Type B pancreatic cell (in vitro differentiated cells): ENCODE measurements around the gene MGAT5. TPM values are rescaled to one million over a fixed set of nuclear protein-coding genes. Genes with fewer than 3 reads are reported as not detected.

Experiments used
- DNase-seq: peaks from one replicate; pipeline ENCODE4 v3.0.0; 2021; ENCODE audit warnings: mixed read lengths; ENCODE audit not compliant: unreplicated experiment; ENCODE audit errors: extremely low spot score
- H3K27ac Mint-ChIP-seq: 2 replicates; pipeline ENCODE4 v1.8.0; 2021; ENCODE audit warnings: mild to moderate bottlenecking, mixed read lengths
- H3K27me3 Mint-ChIP-seq: 2 replicates; pipeline ENCODE4 v1.8.0; 2021; ENCODE audit warnings: mixed read lengths
- H3K36me3 Mint-ChIP-seq: 2 replicates; pipeline ENCODE4 v1.8.0; 2021; ENCODE audit warnings: mixed read lengths
- H3K4me1 Mint-ChIP-seq: one replicate; pipeline ENCODE4 v1.8.0; 2021; ENCODE audit warnings: mixed read lengths; ENCODE audit not compliant: unreplicated experiment
- H3K4me3 Mint-ChIP-seq: 2 replicates; pipeline ENCODE4 v1.8.0; 2021; ENCODE audit warnings: mild to moderate bottlenecking, mixed read lengths
- H3K9me3 Mint-ChIP-seq: 2 replicates; pipeline ENCODE4 v1.8.0; 2021; ENCODE audit warnings: mixed read lengths
- total RNA-seq: library from RNA; stranded (reverse); gene quantifications from 2 replicates; pipeline ENCODE4 v1.2.1, GENCODE V29; 2021; ENCODE audit warnings: low replicate concordance
- TF ChIP-seq, protein P1 (sequence below): fragments of 200-600 bp; sonication (generic); conservative IDR thresholded peaks from 2 replicates; pipeline ENCODE4 v1.5.0; 2021; ENCODE audit warnings: antibody characterized with exemption, mild to moderate bottlenecking

MGAT5 gene
- total RNA-seq, 1 donor from 2014 or later: 37.2 TPM

GRCh38 chr2:134259571-134259970 is 5.7 kb downstream of the MGAT5 start:
- Mint-ChIP-seq H3K4me1 (peaks cover 16% of the 10 kb centered on the region), H3K27ac (no peak overlapping the region), H3K9me3 (no peaks in the 10 kb centered on the region), H3K36me3 (peaks cover 4% of the 10 kb centered on the region), H3K4me3 (no peak overlapping the region), H3K27me3 (no peaks in the 10 kb centered on the region)
- TF ChIP-seq, protein P1, sequence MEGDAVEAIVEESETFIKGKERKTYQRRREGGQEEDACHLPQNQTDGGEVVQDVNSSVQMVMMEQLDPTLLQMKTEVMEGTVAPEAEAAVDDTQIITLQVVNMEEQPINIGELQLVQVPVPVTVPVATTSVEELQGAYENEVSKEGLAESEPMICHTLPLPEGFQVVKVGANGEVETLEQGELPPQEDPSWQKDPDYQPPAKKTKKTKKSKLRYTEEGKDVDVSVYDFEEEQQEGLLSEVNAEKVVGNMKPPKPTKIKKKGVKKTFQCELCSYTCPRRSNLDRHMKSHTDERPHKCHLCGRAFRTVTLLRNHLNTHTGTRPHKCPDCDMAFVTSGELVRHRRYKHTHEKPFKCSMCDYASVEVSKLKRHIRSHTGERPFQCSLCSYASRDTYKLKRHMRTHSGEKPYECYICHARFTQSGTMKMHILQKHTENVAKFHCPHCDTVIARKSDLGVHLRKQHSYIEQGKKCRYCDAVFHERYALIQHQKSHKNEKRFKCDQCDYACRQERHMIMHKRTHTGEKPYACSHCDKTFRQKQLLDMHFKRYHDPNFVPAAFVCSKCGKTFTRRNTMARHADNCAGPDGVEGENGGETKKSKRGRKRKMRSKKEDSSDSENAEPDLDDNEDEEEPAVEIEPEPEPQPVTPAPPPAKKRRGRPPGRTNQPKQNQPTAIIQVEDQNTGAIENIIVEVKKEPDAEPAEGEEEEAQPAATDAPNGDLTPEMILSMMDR: no peak
- no peak for DNase-seq

- H3K9me3 Mint-ChIP-seq: no peaks in the 10 kb centered on the region
- H3K27me3 Mint-ChIP-seq: no peaks in the 10 kb centered on the region
- TF ChIP-seq, protein P1: no peak
- DNase-seq: no peak
- no peak overlapping the region for H3K27ac Mint-ChIP-seq
- H3K4me3 Mint-ChIP-seq: no peak overlapping the region
- peaks cover 16% of the 10 kb centered on the region for H3K4me1 Mint-ChIP-seq
- H3K36me3 Mint-ChIP-seq: peaks cover 4% of the 10 kb centered on the region
Measured at GRCh38 chr2:134259994-134260393, 6.1 kb downstream of the MGAT5 start.

DNA sequence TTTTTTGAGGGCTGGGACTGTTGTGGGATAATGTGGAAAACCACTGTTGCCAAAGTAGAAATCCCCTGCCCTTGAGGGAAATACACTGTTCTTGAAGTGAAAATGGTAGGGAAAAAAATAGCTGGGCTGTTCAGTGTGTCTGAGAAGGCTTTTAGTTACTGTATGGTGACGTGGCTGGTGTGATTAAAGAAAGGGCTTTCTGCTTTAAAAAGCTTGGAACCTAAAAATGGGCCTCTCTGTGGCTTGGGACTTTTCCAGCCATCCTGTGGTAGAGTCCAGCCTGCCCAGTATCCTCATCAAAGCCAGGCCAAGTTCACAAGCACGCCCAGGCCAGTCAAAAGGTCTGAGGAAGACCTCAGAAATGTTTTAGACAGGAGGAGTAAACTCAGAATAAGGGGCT is 6.8 kb downstream of the MGAT5 start:
- TF ChIP-seq, protein P1: no peak

DNA sequence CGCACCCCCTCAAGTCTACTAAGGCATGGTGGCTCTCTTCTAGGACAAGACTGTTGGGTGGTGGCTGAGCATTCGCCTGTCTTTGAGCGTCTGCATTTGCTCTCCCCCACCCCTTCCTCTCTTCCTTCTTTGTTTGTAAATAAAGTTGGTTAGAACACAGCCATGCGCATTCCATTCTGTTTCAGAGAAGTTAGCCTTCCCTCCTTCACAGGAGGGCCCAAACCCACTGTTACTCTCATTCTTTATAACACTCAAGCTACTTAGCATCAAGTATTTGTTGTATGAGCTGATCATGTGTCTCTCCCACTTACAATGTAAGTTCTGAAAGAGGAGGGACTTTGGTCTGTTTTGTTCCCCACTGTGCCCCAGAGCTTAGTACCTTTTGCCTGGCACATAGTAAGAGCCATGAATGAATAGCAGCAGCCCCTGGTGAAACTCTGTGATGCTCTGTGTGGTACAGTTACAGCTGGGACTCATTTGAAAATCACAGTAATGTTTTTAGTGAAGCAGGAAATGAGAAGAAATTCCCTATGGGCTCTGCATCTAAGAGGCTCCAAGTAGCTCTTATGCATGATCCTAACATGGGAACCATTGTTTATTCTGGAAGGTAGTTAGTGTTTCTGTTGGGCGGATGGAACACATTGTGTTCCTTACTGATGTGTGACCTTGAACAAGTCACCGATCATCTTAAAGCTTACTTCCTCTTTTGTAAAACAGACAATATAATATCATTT is 7.7 kb downstream of the MGAT5 start:
- TF ChIP-seq, protein P1: no peak
- H3K4me3 Mint-ChIP-seq: no peak overlapping the region
- H3K27me3 Mint-ChIP-seq: no peaks in the 10 kb centered on the region
- DNase-seq: no peak
- no peaks in the 10 kb centered on the region for H3K9me3 Mint-ChIP-seq
- H3K36me3 Mint-ChIP-seq: no peaks in the 10 kb centered on the region
- no peak overlapping the region for H3K27ac Mint-ChIP-seq
- peaks cover 16% of the 10 kb centered on the region for H3K4me1 Mint-ChIP-seq

More for the DNA sequence above, 6.8 kb downstream of the MGAT5 start:
- no peak for DNase-seq
- H3K27me3 Mint-ChIP-seq: no peaks in the 10 kb centered on the region
- H3K9me3 Mint-ChIP-seq: no peaks in the 10 kb centered on the region
- no peak overlapping the region for H3K4me3 Mint-ChIP-seq
- H3K36me3 Mint-ChIP-seq: no peaks in the 10 kb centered on the region
- peaks cover 16% of the 10 kb centered on the region for H3K4me1 Mint-ChIP-seq
- H3K27ac Mint-ChIP-seq: no peak overlapping the region

DNA sequence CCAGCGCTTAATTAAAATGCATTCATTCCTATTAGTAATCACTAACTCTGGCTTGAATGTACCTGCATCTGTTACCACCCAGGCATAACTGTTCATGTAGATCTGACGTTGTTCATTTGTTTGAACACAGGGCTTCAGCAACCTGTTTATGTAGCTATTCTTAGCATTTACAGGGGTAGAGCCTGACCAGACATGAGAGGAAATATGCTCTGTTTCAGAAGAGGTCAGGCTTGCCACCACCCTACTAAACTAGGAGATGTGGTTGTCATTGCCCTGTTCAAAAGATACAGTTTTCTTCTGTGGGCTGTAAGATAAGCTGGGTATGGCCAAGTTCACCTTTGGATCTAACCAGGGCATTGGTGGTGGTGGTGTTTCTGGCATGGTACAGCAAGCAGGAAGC is 8.8 kb downstream of the MGAT5 start:
- H3K4me1 Mint-ChIP-seq: peaks cover 16% of the 10 kb centered on the region
- no peaks in the 10 kb centered on the region for H3K27me3 Mint-ChIP-seq
- H3K9me3 Mint-ChIP-seq: no peaks in the 10 kb centered on the region
- no peak overlapping the region for H3K27ac Mint-ChIP-seq
- DNase-seq: no peak
- H3K4me3 Mint-ChIP-seq: no peak overlapping the region
- H3K36me3 Mint-ChIP-seq: no peaks in the 10 kb centered on the region
- TF ChIP-seq, protein P1: no peak
